SK-N-SH (cell line): ENCODE results near the gene TEKT5. TPM values are rescaled to one million over a fixed set of nuclear protein-coding genes. Genes with fewer than 3 reads are reported as not detected.

ENCODE experiments used
- CTCF ChIA-PET: fragments of 300-600, 350-600 bp; formaldehyde crosslinking; extraction: SDS; loops from one replicate; lab custom pipeline; 2021; lab: Yijun Ruan, JAX
- POLR2A ChIA-PET: fragments of 350-600 bp; sonication (Branson Sonifier 250); formaldehyde crosslinking; extraction: SDS; loops from one replicate; lab custom pipeline; 2020; ENCODE audit warnings: antibody characterized with exemption, inconsistent platforms; lab: Yijun Ruan, JAX
- DNase-seq: peaks from one replicate; pipeline ENCODE4 v3.0.0; 2012
- H2AFZ ChIP-seq: fragments of 200-600 bp; sonication (generic); 2 replicates; pipeline ENCODE4 v1.8.1; 2016; ENCODE audit warnings: antibody characterized with exemption, mild to moderate bottlenecking, low read depth
- H3F3A ChIP-seq: fragments of 200-600 bp; sonication (generic); replicated peaks from 2 replicates; pipeline ENCODE3; 2016; ENCODE audit warnings: antibody characterized with exemption, mild to moderate bottlenecking; ENCODE audit not compliant: insufficient read depth
- H3K27ac ChIP-seq, 2 experiments: fragments of 200-500 bp in 1 of 2; fragments of 200-600 bp in 1 of 2; sonication (Bioruptor generic) in 1 of 2; sonication (generic), shearing (Covaris generic) in 1 of 2; 2 replicates each; pipeline versions ENCODE4 v1.5.1 to v1.6.1; 2014 to 2016; ENCODE audit warnings: low read depth in 2 of 2, inconsistent platforms in 1 of 2, low read length in 1 of 2, mild to moderate bottlenecking in 1 of 2, mixed read lengths in 1 of 2
- H3K27me3 ChIP-seq: fragments of 200-600 bp; sonication (generic), shearing (Covaris generic); 2 replicates; pipeline ENCODE4 v1.6.1; 2016; ENCODE audit warnings: mixed run types; ENCODE audit not compliant: insufficient read depth
- H3K36me3 ChIP-seq, 2 experiments: fragments of 200-500 bp in 1 of 2; fragments of 200-600 bp in 1 of 2; sonication (Bioruptor generic) in 1 of 2; sonication (generic) in 1 of 2; replicated peaks in 1 of 2; 2 replicates each; pipeline versions ENCODE3 to v1.5.1; 2014 to 2016; ENCODE audit warnings: low read length in 1 of 2, mild to moderate bottlenecking in 1 of 2; ENCODE audit not compliant: insufficient read depth in 2 of 2, control insufficient read depth in 1 of 2
- H3K4me1 ChIP-seq, 2 experiments: fragments of 200-500 bp in 1 of 2; fragments of 200-600 bp in 1 of 2; sonication (Bioruptor generic) in 1 of 2; sonication (generic), shearing (Covaris generic) in 1 of 2; 2 replicates each; pipeline versions ENCODE4 v1.5.1 to v1.6.1; 2014 to 2016; ENCODE audit warnings: low read depth in 1 of 2, low read length in 1 of 2, mixed run types in 1 of 2; ENCODE audit not compliant: insufficient read depth in 2 of 2, control insufficient read depth in 1 of 2
- H3K4me2 ChIP-seq: fragments of 200-600 bp; sonication (generic), shearing (Covaris generic); 2 replicates; pipeline ENCODE4 v1.6.1; 2017; ENCODE audit warnings: mixed run types
- H3K4me3 ChIP-seq, 2 experiments: fragments of 200-500 bp in 1 of 2; fragments of 200-600 bp in 1 of 2; sonication (Bioruptor generic) in 1 of 2; sonication (generic), shearing (Covaris generic) in 1 of 2; 2 replicates each; pipeline versions ENCODE4 v1.5.1 to v1.8.1; 2014 to 2016; ENCODE audit warnings: low read depth in 2 of 2, inconsistent platforms in 1 of 2, low read length in 1 of 2, mild to moderate bottlenecking in 1 of 2, mixed read lengths in 1 of 2, moderate library complexity in 1 of 2
- H3K79me2 ChIP-seq: fragments of 200-600 bp; sonication (generic); 2 replicates; pipeline ENCODE4 v1.8.1; 2017; ENCODE audit warnings: mild to moderate bottlenecking; ENCODE audit not compliant: insufficient read depth
- H3K9ac ChIP-seq: fragments of 200-600 bp; sonication (generic); 2 replicates; pipeline ENCODE4 v1.6.1; 2017; ENCODE audit warnings: mixed run types
- H3K9me2 ChIP-seq: fragments of 200-600 bp; sonication (generic); 2 replicates; pipeline ENCODE4 v1.6.1; 2017; ENCODE audit warnings: mixed run types
- H3K9me3 ChIP-seq: fragments of 200-600 bp; sonication (generic); 2 replicates; pipeline ENCODE4 v1.6.1; 2017; ENCODE audit warnings: mixed run types, mild to moderate bottlenecking, moderate library complexity
- H4K20me1 ChIP-seq: fragments of 200-600 bp; sonication (generic); 2 replicates; pipeline ENCODE4 v1.6.1; 2017; ENCODE audit warnings: mild to moderate bottlenecking, mixed run types; ENCODE audit not compliant: insufficient read depth
- EZH2phosphoT487 ChIP-seq: fragments of 200-600 bp; sonication (generic); IDR thresholded peaks from 2 replicates; pipeline ENCODE4 v1.6.1; 2017; ENCODE audit warnings: low read depth, mixed run types, mild to moderate bottlenecking, antibody characterized with exemption, moderate library complexity, borderline replicate concordance
- FOXJ3 ChIP-seq: sonication (generic); formaldehyde crosslinking; IDR thresholded peaks from 2 replicates; pipeline ENCODE4 v1.5.1; 2020; ENCODE audit warnings: mild to moderate bottlenecking, missing genetic modification reagents
- FOXM1 ChIP-seq: IDR thresholded peaks from 2 replicates; pipeline ENCODE4 v1.4.0; 2012; ENCODE audit warnings: low read depth, mild to moderate bottlenecking
- GABPA ChIP-seq: IDR thresholded peaks from 2 replicates; pipeline ENCODE4 v1.4.0; 2012; ENCODE audit warnings: low read depth, mild to moderate bottlenecking
- GATA2 ChIP-seq: sonication (generic); formaldehyde crosslinking; IDR thresholded peaks from 2 replicates; pipeline ENCODE4 v1.5.0; 2020; ENCODE audit warnings: mild to moderate bottlenecking, missing genetic modification reagents
- MXI1 ChIP-seq: IDR thresholded peaks from 2 replicates; pipeline ENCODE4 v1.6.1; 2012; ENCODE audit warnings: mild to moderate bottlenecking, low read depth, low read length, improper control_type of control experiment
- NFIC ChIP-seq: IDR thresholded peaks from 2 replicates; pipeline ENCODE4 v1.4.0; 2012; ENCODE audit warnings: borderline replicate concordance
- NRF1 ChIP-seq: IDR thresholded peaks from 2 replicates; pipeline ENCODE4 v1.6.1; 2012; ENCODE audit warnings: low read depth, mild to moderate bottlenecking, low read length
- REST ChIP-seq: IDR thresholded peaks from 2 replicates; pipeline ENCODE4 v1.6.1; 2012; ENCODE audit warnings: mild to moderate bottlenecking, low read depth, low read length, moderate library complexity
- RFX5 ChIP-seq: IDR thresholded peaks from 2 replicates; pipeline ENCODE4 v1.6.1; 2012; ENCODE audit warnings: mild to moderate bottlenecking, improper control_type of control experiment, low read length
- SIN3A ChIP-seq: IDR thresholded peaks from 2 replicates; pipeline ENCODE4 v1.6.1; 2012; ENCODE audit warnings: low read depth, mild to moderate bottlenecking, low read length, moderate library complexity, borderline replicate concordance
- SMC3 ChIP-seq: IDR thresholded peaks from 2 replicates; pipeline ENCODE4 v1.6.1; 2012; ENCODE audit warnings: low read depth, low read length, improper control_type of control experiment
- TAF1 ChIP-seq: IDR thresholded peaks from 2 replicates; pipeline ENCODE4 v1.6.1; 2012; ENCODE audit warnings: low read depth, mild to moderate bottlenecking, low read length, moderate library complexity, borderline replicate concordance
- TEAD4 ChIP-seq: IDR thresholded peaks from 2 replicates; pipeline ENCODE4 v1.4.0; 2012; ENCODE audit warnings: mild to moderate bottlenecking, borderline replicate concordance; ENCODE audit not compliant: insufficient read depth
- USF2 ChIP-seq: fragments of 150-350 bp; IDR thresholded peaks from 2 replicates; pipeline ENCODE4 v1.6.1; 2017; ENCODE audit warnings: antibody characterized with exemption, low read length, low read depth, borderline replicate concordance
- YY1 ChIP-seq: IDR thresholded peaks from 2 replicates; pipeline ENCODE4 v1.4.0; 2012; ENCODE audit warnings: low read depth, mild to moderate bottlenecking
- WGBS: methylation state at CpG from one replicate; pipeline ENCODE4 v1.1.6; 2017; ENCODE audit warnings: low lambda C conversion rate; 5-methylcytosine and 5-hydroxymethylcytosine counted together
- polyA plus RNA-seq, 3 experiments: library from polyadenylated mRNA; depleted of rRNA; stranded (reverse); fragments of >200 nt; gene quantifications; 2 replicates each; pipeline ENCODE4 v1.2.3, GENCODE V29; 2012
- TF ChIP-seq, protein P1 (sequence below): IDR thresholded peaks from 2 replicates; pipeline ENCODE4 v1.4.0; 2012; ENCODE audit warnings: low read depth, borderline replicate concordance

Gene TEKT5
- polyA plus RNA-seq, 1 of the 3 experiments (the other 2 are of a cell fraction), result not detected

- no peaks in the 10 kb centered on the region for H4K20me1 ChIP-seq
- WGBS, result 71% methylated on average over 7 of the region's 7 CpGs
- no peaks in the 10 kb centered on the region for H3K4me1 ChIP-seq
- TF ChIP-seq NRF1, result no peak
- no peak for TF ChIP-seq YY1
- no peak for TF ChIP-seq GATA2 (CRISPR knock-in tag)
- TF ChIP-seq TAF1, result no peak
- no peak for TF ChIP-seq SIN3A
- TF ChIP-seq NFIC, result no peak
- no peaks in the 10 kb centered on the region for H3K27me3 ChIP-seq
- no peaks in the 10 kb centered on the region for H3K79me2 ChIP-seq
- no peaks in the 10 kb centered on the region for H3K9me3 ChIP-seq
- H3K27ac ChIP-seq, result no peak overlapping the region
- ChIA-PET CTCF (no interaction called here), POLR2A (no interaction called here)
- no peaks in the 10 kb centered on the region for H3K36me3 ChIP-seq
- no peak overlapping the region for H3K4me2 ChIP-seq
- DNase-seq, result no peak
- no peak overlapping the region for H3K4me3 ChIP-seq
- no peaks in the 10 kb centered on the region for H3K9me2 ChIP-seq
- H3K9ac ChIP-seq, result no peak overlapping the region
- H2AFZ ChIP-seq, result no peak overlapping the region
- H3F3A ChIP-seq, result no peaks in the 10 kb centered on the region
Measured at GRCh38 chr16:10665166-10665565, 29.6 kb downstream of the TEKT5 start.

- no peak overlapping the region for H3K27ac ChIP-seq
- H3K4me1 ChIP-seq, result no peaks in the 10 kb centered on the region
- H3K9ac ChIP-seq, result no peak overlapping the region
- H3K9me3 ChIP-seq, result no peaks in the 10 kb centered on the region
- ChIA-PET CTCF (no interaction called here), POLR2A (no interaction called here)
- no peaks in the 10 kb centered on the region for H3F3A ChIP-seq
- H3K4me2 ChIP-seq, result no peak overlapping the region
- DNase-seq, result no peak
- TF ChIP-seq EZH2phosphoT487, result no peak
- no peak for TF ChIP-seq SIN3A
- no peak for TF ChIP-seq GATA2 (CRISPR knock-in tag)
- TF ChIP-seq YY1, result no peak
- no peak for TF ChIP-seq MXI1
- no peak for TF ChIP-seq FOXM1
- H3K4me3 ChIP-seq, result no peak overlapping the region
- no peaks in the 10 kb centered on the region for H4K20me1 ChIP-seq
- H3K36me3 ChIP-seq, result no peaks in the 10 kb centered on the region
- no peaks in the 10 kb centered on the region for H3K9me2 ChIP-seq
- H3K27me3 ChIP-seq, result no peaks in the 10 kb centered on the region
- no peak overlapping the region for H2AFZ ChIP-seq
- WGBS, result 62% methylated on average over 2 of the region's 2 CpGs
- no peaks in the 10 kb centered on the region for H3K79me2 ChIP-seq
Measured at GRCh38 chr16:10664720-10665126, 30.0 kb downstream of the TEKT5 start.

- 34% methylated on average over 3 of the region's 4 CpGs for WGBS
- CTCF ChIA-PET, result interaction anchor here (1.2 kb wide), 1 partner anchor 44 kb away, joined by 3 read pairs; no protein-coding TSS in a partner anchor
- no peak overlapping the region for H3K4me2 ChIP-seq
- TF ChIP-seq FOXM1 (no peak), TEAD4 (no peak), SMC3 (no peak), GABPA (no peak), TAF1 (no peak), REST (no peak), NFIC (no peak), YY1 (no peak), RFX5 (no peak), FOXJ3 (CRISPR knock-in tag) (no peak), USF2 (no peak), EZH2phosphoT487 (no peak)
- TF ChIP-seq, protein P1, sequence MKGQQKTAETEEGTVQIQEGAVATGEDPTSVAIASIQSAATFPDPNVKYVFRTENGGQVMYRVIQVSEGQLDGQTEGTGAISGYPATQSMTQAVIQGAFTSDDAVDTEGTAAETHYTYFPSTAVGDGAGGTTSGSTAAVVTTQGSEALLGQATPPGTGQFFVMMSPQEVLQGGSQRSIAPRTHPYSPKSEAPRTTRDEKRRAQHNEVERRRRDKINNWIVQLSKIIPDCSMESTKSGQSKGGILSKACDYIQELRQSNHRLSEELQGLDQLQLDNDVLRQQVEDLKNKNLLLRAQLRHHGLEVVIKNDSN, result no peak
Measured at GRCh38 chr16:10663744-10664143, 31.0 kb downstream of the TEKT5 start.

More at GRCh38 chr16:10663744-10664143, 31.0 kb downstream of the TEKT5 start:
- no peaks in the 10 kb centered on the region for H3K4me1 ChIP-seq
- no peaks in the 10 kb centered on the region for H3K79me2 ChIP-seq
- H3K9me2 ChIP-seq, result no peaks in the 10 kb centered on the region
- no peak overlapping the region for H3K9ac ChIP-seq
- no peak for DNase-seq
- POLR2A ChIA-PET, result no interaction called here
- no peaks in the 10 kb centered on the region for H3F3A ChIP-seq
- H3K9me3 ChIP-seq, result no peaks in the 10 kb centered on the region
- no peaks in the 10 kb centered on the region for H3K36me3 ChIP-seq
- H3K4me3 ChIP-seq, result no peak overlapping the region
- H4K20me1 ChIP-seq, result no peaks in the 10 kb centered on the region
- no peak overlapping the region for H3K27ac ChIP-seq
- H3K27me3 ChIP-seq, result no peaks in the 10 kb centered on the region
- H2AFZ ChIP-seq, result no peak overlapping the region
